GM10266 (cell line): Measurements from ENCODE around the gene TBX15.

ENCODE experiments used
- DNase-seq: peaks from one replicate; pipeline ENCODE4 v3.0.0; 2012; ENCODE audit errors: extremely low spot score
- CTCF ChIP-seq: IDR thresholded peaks from 2 replicates; pipeline ENCODE4 v1.5.1; 2012; ENCODE audit warnings: mild to moderate bottlenecking, low read depth; ENCODE audit not compliant: control insufficient read depth, insufficient read depth; ENCODE audit errors: missing control alignments

Gene TBX15

GRCh38 chr1:118963456-118964430, 24.4 kb downstream of the TBX15 start:
- no peak for TF ChIP-seq CTCF
- no peak for DNase-seq

- DNase-seq: no peak
- no peak for TF ChIP-seq CTCF
Measured at GRCh38 chr1:118963138-118963455, 25.0 kb downstream of the TBX15 start.

- no peak for DNase-seq
- TF ChIP-seq CTCF: no peak
Measured at GRCh38 chr1:118961156-118961555, 27.0 kb downstream of the TBX15 start.

- no peak for DNase-seq
- TF ChIP-seq CTCF: no peak
Measured at GRCh38 chr1:118960567-118961136, 27.5 kb downstream of the TBX15 start.

GRCh38 chr1:118960026-118960561, 28.0 kb downstream of the TBX15 start:
- DNase-seq: peak; percentile 22
- TF ChIP-seq CTCF: no peak

GRCh38 chr1:118958937-118959631, 29.1 kb downstream of the TBX15 start:
- no peak for TF ChIP-seq CTCF
- DNase-seq: no peak
